ENCODE data around the gene RRP36.

Gene RRP36

DNA sequence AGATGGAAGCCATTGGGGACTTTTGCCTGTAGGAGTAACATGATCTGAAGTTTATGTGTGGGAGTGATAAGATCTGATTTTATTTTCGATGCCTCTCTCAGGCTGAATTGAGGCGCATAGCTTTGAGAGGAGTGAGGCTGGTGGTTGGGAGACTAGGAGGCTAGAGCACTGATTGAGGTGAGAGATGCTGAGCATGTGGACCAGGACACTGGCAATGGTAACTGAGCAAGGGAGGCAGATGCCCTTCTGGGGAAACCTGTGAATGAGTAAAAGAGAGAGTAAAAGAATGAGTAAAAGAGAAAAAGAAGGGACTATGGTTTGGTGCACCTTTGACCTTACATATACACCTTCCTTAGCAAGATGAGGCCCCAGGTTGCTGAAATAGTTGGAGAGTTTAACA lies 3.0 kb downstream of the RRP36 start:
- Histone ChIP-seq H3K4me2 (ENCODE audit: low read length) (no peak overlapping the region), H2AFZ (ENCODE audit: low read length) (no peak overlapping the region), H3K27me3 (ENCODE audit: insufficient read depth, low read length) (no peaks in the 10 kb centered on the region)

DNA sequence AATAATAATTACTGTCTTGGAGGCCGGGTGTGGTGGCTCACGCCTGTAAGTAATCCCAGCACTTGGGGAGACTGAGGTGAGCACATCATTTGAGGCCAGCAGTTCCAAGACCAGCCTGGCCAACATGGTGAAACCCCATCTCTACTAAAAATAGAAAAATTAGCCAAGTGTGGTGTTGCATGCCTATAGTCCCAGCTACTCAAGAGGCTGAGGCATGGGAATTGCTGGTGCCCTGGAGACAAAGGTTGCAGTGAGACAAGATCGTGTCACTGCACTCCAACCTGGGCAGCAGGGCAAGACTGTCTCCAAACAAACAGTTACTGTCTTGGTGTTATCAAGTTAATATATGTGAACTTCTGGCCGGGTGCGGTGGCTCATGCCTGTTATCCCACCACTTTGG lies 4.9 kb downstream of the RRP36 start:
- Histone ChIP-seq H4K20me1 (ENCODE audit: insufficient read depth, low read length) (no peaks in the 10 kb centered on the region), H3K9ac (ENCODE audit: low read length) (no peak overlapping the region), H3K36me3 (ENCODE audit: insufficient read depth, low read length) (peaks cover 80% of the 10 kb centered on the region), H3K27me3 (ENCODE audit: insufficient read depth, low read length) (no peaks in the 10 kb centered on the region), H3F3A (ENCODE audit: insufficient read depth, low read length) (no peaks in the 10 kb centered on the region), H3K4me2 (ENCODE audit: low read length) (no peak overlapping the region), H3K9me3 (ENCODE audit: low read length) (no peaks in the 10 kb centered on the region), H3K79me2 (ENCODE audit: insufficient read depth, low read length) (peaks cover 14% of the 10 kb centered on the region; the same call in 1 of the 2 replicates), H3K27ac (ENCODE audit: low read depth, low read length, poor library complexity, severe bottlenecking) (no peak overlapping the region), H2AFZ (ENCODE audit: low read length) (no peak overlapping the region), H3K4me1 (ENCODE audit: insufficient read depth, low read length, severe bottlenecking) (peaks cover 13% of the 10 kb centered on the region), H3K9me2 (ENCODE audit: low read depth, low read length) (no peaks in the 10 kb centered on the region), H3K4me3 (ENCODE audit: low read depth, low read length, poor library complexity, severe bottlenecking) (no peak overlapping the region)
- TF ChIP-seq EZH2 (IDR thresholded peaks at IDR 0.05; ENCODE audit: borderline replicate concordance, low read length): no peak
- TF ChIP-seq, protein P1, sequence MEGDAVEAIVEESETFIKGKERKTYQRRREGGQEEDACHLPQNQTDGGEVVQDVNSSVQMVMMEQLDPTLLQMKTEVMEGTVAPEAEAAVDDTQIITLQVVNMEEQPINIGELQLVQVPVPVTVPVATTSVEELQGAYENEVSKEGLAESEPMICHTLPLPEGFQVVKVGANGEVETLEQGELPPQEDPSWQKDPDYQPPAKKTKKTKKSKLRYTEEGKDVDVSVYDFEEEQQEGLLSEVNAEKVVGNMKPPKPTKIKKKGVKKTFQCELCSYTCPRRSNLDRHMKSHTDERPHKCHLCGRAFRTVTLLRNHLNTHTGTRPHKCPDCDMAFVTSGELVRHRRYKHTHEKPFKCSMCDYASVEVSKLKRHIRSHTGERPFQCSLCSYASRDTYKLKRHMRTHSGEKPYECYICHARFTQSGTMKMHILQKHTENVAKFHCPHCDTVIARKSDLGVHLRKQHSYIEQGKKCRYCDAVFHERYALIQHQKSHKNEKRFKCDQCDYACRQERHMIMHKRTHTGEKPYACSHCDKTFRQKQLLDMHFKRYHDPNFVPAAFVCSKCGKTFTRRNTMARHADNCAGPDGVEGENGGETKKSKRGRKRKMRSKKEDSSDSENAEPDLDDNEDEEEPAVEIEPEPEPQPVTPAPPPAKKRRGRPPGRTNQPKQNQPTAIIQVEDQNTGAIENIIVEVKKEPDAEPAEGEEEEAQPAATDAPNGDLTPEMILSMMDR (IDR thresholded peaks at IDR 0.05; ENCODE audit: low read length): no peak

More for the DNA sequence above, 3.0 kb downstream of the RRP36 start:
- no peaks in the 10 kb centered on the region for H3K9me2 ChIP-seq (ENCODE audit: low read depth, low read length)
- H3K36me3 ChIP-seq (ENCODE audit: insufficient read depth, low read length): peaks cover 71% of the 10 kb centered on the region
- no peak overlapping the region for H3K27ac ChIP-seq (ENCODE audit: low read depth, low read length, poor library complexity, severe bottlenecking)
- H4K20me1 ChIP-seq (ENCODE audit: insufficient read depth, low read length): no peaks in the 10 kb centered on the region
- H3K9me3 ChIP-seq (ENCODE audit: low read length): no peaks in the 10 kb centered on the region
- no peak for TF ChIP-seq EZH2 (IDR thresholded peaks at IDR 0.05; ENCODE audit: borderline replicate concordance, low read length)
- TF ChIP-seq, protein P1 (IDR thresholded peaks at IDR 0.05; ENCODE audit: low read length): no peak
- H3K4me1 ChIP-seq (ENCODE audit: insufficient read depth, low read length, severe bottlenecking): peaks cover 21% of the 10 kb centered on the region
- no peaks in the 10 kb centered on the region for H3F3A ChIP-seq (ENCODE audit: insufficient read depth, low read length)
- H3K79me2 ChIP-seq (ENCODE audit: insufficient read depth, low read length): peaks cover 14% of the 10 kb centered on the region; the same call in 1 of the 2 replicates
- H3K4me3 ChIP-seq (ENCODE audit: low read depth, low read length, poor library complexity, severe bottlenecking): no peak overlapping the region
- H3K9ac ChIP-seq (ENCODE audit: low read length): no peak overlapping the region

DNA sequence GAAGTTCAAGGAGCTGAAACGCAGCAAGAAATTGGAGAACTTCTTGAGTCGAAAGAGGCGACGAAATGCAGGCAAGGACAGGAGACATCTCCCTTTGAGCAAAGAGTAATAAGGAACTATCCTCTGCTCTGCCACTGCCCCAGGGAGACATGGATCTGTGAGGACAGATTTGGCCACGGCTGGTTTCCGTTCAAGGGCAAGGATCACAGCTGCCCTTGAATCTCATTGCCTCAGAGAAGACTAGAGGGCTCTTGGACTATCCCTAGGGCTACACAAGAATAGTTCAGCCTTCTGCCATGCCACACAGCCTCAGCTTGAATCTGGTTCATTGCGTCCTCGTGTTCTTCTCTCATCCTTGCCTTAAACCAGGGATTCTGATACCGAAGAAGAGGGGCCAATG lies 7.7 kb downstream of the RRP36 start:
- Histone ChIP-seq H2AFZ (ENCODE audit: low read length) (no peak overlapping the region), H3K4me2 (ENCODE audit: low read length) (no peak overlapping the region), H3K9ac (ENCODE audit: low read length) (no peak overlapping the region), H3F3A (ENCODE audit: insufficient read depth, low read length) (no peaks in the 10 kb centered on the region), H3K9me3 (ENCODE audit: low read length) (no peaks in the 10 kb centered on the region), H3K4me1 (ENCODE audit: insufficient read depth, low read length, severe bottlenecking) (no peaks in the 10 kb centered on the region), H3K79me2 (ENCODE audit: insufficient read depth, low read length) (no peaks in the 10 kb centered on the region), H3K4me3 (ENCODE audit: low read depth, low read length, poor library complexity, severe bottlenecking) (no peak overlapping the region), H3K27ac (ENCODE audit: low read depth, low read length, poor library complexity, severe bottlenecking) (no peak overlapping the region), H3K27me3 (ENCODE audit: insufficient read depth, low read length) (no peaks in the 10 kb centered on the region), H3K36me3 (ENCODE audit: insufficient read depth, low read length) (peaks cover 89% of the 10 kb centered on the region), H3K9me2 (ENCODE audit: low read depth, low read length) (no peaks in the 10 kb centered on the region), H4K20me1 (ENCODE audit: insufficient read depth, low read length) (no peaks in the 10 kb centered on the region)
- TF ChIP-seq, protein P1 (IDR thresholded peaks at IDR 0.05; ENCODE audit: low read length): no peak
- TF ChIP-seq EZH2 (IDR thresholded peaks at IDR 0.05; ENCODE audit: borderline replicate concordance, low read length): no peak

All from OCI-LY1 (cell line).